SU-DHL-6 (cell line): ENCODE measurements around the gene PMF1.

Experiments
- EZH2phosphoT487 ChIP-seq: fragments of 200-600 bp; sonication (generic), shearing (Covaris generic); conservative IDR thresholded peaks from 2 replicates; pipeline ENCODE4 v1.6.1; 2018; ENCODE audit warnings: mild to moderate bottlenecking, antibody characterized with exemption, low read length, moderate library complexity, mixed read lengths
- TF ChIP-seq, protein P1 (sequence below): fragments of 200-600 bp; sonication (generic); IDR thresholded peaks from one replicate; pipeline ENCODE4 v1.5.1; 2017; ENCODE audit warnings: antibody characterized with exemption, mild to moderate bottlenecking, low read length, moderate library complexity; ENCODE audit not compliant: insufficient read depth, poor library complexity, severe bottlenecking

DNA sequence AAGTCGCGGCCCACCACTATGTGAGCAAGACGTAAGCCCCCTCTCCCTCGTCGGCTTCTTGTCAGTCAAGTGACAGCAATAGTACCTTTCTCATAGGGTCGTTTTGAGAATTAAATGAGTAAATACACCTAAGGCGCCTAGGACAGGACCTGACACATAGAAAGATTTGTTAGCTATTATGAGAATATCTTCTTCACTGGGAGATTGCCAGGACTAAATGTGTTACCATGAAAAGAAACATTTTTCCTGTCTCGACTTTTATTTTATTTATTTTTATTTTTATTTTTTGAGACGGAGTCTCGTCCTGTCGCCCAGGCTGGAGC, 798 bp downstream of the PMF1 start:
- TF ChIP-seq, protein P1, sequence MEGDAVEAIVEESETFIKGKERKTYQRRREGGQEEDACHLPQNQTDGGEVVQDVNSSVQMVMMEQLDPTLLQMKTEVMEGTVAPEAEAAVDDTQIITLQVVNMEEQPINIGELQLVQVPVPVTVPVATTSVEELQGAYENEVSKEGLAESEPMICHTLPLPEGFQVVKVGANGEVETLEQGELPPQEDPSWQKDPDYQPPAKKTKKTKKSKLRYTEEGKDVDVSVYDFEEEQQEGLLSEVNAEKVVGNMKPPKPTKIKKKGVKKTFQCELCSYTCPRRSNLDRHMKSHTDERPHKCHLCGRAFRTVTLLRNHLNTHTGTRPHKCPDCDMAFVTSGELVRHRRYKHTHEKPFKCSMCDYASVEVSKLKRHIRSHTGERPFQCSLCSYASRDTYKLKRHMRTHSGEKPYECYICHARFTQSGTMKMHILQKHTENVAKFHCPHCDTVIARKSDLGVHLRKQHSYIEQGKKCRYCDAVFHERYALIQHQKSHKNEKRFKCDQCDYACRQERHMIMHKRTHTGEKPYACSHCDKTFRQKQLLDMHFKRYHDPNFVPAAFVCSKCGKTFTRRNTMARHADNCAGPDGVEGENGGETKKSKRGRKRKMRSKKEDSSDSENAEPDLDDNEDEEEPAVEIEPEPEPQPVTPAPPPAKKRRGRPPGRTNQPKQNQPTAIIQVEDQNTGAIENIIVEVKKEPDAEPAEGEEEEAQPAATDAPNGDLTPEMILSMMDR = no peak
- no peak for TF ChIP-seq EZH2phosphoT487
